Stimulated activated CD4-positive, alpha-beta T cell treated with anti-CD3 and anti-CD28 coated beads, Interleukin-1b, Interleukin-23, amount 100 ng/mL, for 1 hour (primary cell): ENCODE results near the gene CUL9.
A peak's percentile ranks its signal among the peaks of the same experiment; 100 is the strongest.

Source experiments
- DNase-seq, 2 donors: peaks; one replicate each; pipeline ENCODE4 v3.0.0-alpha.2; 2020; ENCODE audit warnings: low read depth in 2 of 2

The CUL9 gene

DNA sequence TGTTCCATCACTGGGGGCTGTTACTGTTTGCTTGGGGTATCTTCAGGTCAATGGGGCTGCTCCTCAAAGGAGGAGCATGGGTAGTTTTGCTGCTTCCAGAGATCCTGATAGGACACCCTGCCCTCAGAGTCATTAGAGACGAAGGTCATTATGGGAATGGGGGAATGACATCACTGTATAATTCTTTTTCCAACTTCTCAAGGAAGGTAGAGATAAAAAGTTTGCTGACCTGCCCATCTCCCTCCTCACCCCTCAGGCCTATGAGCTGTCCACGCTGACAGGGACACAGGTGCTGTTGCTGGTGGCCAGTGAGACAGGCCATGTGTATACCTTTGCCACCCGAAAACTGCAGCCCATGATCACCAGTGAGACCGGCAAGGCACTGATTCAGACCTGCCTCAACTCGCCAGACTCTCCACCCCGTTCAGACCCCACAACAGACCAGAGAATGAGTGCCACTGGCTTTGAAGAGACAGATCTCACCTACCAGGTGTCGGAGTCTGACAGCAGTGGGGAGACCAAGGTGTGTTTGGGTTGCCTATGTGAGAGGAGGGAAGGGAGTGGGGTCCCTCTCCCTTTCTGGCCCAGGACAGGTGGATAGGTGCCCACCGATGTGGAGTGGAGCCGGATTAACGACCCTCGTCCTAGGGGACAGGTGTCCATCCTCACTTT, 8.3 kb upstream of the CUL9 start:
- DNase-seq, result no peak

DNA sequence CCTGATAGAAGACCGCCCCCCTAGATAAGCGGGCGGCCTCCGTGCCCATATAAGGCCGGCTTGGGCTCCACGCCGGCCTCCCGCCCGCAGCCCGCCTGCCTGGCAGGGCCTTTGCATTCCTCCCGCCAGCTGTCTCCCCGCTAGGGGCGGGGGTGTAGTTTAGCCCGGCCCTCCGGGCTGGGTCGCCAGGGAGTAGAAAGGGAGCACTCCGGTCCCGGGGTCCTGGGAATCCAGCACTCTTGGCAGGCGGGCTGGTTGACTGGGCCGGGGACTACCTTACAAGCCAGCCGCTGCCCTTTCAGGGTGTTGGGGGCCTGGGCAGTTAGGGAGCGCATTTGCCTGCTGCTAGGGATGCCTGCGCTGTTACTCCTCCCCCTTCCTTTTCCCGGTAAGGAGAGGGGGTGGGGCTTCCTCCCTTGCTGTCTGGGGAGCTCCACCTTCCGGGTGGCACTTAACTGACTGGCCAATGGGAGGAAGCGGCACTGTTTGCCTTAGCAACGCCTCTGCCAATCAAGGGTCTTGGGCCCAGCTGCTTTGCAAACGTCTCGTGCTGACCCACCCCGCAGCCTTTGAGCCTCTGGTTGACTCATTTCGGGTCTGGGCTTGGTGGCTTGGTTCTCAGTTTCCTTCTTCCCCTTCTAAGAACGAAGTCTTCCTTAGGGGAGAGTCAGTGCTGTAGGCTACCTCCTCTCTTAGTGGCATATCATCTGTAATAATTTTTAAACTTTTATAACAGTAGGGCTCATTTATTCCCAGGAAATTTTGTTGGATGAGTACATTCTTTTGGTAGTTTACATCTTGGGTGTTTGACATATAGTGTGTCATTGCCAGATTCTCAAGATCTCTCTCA, 7.5 kb upstream of the CUL9 start:
- DNase-seq, result peak; percentile 67 to 86

DNA sequence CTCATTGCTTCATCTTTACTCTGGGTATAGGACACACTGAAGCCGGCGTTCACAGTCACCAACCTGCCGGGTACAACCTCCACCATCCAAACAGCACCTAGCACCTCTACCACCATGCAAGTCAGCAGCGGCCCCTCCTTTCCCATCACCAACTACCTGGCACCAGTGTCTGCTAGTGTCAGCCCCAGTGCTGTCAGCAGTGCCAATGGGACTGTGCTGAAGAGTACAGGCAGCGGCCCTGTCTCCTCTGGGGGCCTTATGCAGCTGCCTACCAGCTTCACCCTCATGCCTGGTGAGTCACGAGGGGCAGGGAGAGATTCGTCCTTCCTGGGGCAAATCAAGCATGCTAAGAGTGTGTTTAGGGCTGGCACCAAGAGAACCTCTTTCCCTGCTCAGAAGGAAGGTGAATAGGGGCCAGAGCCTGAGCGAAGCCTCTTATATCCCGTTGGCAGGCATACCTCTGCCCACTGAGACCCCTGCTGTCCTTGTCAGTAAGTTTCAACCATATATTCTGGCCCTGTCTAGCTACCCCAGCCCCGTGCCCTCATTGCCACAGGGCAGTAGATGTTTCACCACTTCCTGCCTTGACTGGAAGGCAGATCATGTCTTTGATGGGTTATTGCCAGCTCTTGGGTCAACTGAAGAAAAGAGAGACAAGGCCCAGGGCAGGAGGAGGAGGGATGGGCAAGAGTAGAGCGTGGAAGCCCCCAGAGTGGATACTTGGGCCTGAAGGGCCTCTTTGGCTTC, 6.1 kb upstream of the CUL9 start:
- DNase-seq, result no peak

DNA sequence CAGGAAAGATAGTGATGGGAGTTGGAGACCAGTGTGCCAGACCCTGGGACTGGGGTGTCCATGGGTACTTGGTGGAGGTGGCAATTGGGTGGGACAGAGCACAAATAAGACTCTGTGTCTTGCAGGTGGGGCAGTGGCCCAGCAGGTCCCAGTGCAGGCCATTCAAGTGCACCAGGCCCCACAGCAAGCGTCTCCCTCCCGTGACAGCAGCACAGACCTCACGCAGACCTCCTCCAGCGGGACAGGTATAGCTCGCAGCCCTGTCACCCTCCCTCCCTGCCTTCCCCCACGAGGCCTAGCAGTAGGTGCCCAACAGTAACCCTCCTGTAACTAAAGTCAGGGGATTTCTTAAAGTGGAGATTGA, 5.6 kb upstream of the CUL9 start:
- no peak for DNase-seq

DNA sequence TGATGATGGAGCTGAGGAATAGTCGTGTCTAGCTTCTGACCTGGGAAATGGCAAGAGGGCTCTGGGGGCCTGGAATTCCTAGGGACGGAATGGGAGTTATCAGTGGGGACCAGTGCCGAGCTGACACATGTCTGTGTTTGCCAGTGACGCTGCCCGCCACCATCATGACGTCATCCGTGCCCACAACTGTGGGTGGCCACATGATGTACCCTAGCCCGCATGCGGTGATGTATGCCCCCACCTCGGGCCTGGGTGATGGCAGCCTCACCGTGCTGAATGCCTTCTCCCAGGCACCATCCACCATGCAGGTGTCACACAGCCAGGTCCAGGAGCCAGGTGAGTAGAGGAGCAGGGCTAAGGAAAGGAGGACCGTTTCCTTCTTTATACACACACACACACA, 3.8 kb upstream of the CUL9 start:
- DNase-seq, result no peak

DNA sequence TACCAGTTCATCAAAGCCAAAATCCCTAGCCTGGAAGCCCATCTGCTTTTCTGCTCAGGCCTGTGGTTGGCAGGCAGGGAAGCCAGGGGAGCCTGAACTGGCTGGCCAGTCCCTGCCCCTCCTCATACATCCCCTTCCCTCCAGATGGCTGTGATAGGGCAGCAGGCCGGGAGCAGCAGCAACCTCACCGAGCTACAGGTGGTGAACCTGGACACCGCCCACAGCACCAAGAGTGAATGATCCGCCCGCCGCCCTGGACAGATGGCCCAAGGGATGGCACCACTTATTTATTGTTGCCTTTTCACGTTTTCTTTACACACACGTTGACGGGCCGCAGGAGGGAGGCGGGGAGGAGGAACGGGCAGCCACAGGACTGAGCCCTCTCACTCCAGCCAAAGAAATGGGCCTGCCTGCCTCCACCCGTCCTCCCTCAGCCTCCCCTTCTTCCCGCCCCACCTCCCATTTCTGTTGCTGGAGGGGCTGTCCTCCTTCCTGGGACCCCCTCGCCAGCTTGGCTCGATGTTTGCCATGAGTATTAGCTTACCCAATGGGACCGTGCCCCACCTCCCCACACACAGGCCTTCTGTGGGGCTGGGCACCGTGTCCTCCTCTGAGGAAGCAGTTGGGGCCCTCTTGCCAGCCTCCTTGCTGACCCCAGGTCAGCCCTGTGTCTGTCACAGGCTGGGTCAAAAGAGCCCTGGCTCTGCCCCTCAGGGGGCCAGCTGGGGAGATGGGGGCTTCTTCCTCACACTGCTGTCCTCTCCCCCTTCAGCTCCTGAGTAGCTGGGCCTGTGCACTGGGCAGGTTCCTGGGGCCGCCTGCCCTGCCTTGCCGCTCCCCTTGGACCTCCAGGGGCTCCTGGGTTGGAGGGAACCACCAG, 2.8 kb upstream of the CUL9 start:
- no peak for DNase-seq

DNA sequence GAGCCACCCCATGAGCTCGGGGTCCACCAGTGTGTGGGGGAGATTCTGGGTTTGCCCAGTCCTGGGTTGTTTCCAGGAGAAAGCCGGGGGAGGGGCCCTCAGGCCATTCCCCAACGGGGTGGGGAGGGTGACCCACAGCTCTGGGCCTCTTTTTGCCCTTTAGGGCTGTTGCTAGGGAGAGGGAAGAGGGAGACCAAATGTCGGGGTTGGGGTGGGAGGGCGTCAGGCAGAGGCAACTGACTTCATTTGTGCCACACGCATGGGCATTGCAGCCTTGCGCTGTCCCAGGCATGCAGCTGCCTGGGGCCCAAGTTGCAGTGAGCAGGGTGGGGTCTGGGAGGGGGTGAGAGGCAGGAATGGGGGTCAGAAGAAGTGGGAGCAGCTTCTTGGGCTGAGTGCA, 1.9 kb upstream of the CUL9 start:
- DNase-seq, result no peak

DNA sequence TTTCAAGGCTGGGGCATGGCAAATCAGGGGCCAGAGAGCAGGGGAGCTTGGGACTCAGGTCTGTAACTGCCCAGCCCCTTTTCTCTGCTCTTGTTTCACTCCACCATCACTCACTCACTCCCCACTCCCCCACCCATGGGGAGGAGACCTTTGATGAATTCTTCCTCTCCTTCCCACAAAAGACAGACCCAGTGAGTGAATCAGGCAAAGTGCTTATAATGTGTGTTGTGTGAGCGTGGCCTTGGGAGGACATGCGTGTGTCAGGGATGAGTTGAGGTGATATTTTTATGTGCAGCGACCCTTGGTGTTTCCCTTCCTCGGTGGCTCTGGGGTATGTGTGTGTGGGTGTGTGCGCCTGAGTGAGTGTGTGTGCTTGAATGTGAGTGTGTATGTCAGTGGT, 1.0 kb upstream of the CUL9 start:
- DNase-seq, result no peak

DNA sequence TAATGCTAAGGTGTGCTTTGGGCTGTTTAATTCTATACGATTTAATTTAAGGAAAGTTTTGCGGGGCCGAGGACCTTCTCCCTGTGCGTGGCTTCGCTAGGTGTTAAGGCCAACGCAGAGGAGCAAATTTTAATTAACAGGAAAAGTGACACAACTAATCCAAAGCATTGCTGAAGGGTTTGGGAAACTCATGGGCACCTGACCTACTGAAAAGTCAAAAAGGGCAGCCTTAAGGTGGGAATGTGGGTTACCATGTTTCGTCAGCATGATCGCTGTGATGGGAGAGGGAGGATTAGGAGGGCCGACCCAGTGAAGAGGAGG, 415 bp upstream of the CUL9 start:
- DNase-seq, result no peak

DNA sequence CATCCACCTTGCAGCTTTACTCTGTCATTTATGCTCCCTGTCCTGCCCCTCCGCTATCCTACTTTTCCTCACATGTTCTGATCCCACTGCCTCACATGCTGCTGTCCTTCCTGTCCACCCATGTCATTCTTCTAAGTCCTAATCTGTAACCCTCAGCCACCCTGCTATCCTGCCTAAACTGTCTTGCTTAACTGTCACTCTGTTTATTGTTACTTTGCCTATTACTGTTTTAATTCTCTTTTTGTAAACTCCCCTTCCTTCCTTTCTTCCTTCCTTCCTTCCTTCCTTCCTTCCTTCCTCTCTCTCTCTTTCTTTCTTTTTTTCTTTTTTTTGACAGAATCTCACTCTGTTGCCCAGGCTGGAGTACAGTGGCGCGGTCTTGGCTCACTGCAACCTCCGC, 1.4 kb downstream of the CUL9 start:
- DNase-seq, result no peak

DNA sequence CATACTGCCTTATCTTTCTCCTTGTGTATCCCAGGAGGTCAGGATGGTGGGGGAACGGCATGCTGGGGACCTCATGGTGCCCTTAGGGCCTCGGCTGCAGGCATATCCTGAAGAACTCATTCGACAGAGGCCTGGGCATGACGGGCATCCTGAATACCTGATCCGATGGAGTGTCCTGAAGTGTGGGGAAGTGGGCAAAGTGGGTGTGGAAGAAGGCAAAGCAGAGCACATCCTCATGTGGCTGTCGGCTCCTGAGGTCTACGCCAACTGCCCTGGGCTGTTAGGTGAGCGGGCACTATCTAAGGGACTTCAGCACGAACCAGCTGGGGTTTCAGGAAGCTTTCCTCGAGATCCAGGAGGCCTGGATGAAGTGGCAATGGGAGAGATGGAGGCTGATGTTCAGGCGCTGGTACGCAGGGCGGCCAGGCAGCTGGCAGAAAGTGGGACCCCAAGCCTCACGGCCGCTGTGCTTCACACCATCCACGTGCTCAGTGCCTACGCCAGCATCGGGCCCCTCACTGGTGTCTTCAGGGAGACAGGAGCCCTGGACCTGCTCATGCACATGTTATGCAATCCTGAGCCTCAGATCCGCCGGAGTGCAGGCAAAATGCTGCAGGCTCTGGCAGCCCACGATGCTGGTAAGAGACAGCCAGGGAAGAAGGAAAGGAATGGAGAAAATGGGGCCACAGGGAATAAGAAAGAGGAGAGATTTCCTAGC, 2.4 kb downstream of the CUL9 start:
- DNase-seq, result no peak

DNA sequence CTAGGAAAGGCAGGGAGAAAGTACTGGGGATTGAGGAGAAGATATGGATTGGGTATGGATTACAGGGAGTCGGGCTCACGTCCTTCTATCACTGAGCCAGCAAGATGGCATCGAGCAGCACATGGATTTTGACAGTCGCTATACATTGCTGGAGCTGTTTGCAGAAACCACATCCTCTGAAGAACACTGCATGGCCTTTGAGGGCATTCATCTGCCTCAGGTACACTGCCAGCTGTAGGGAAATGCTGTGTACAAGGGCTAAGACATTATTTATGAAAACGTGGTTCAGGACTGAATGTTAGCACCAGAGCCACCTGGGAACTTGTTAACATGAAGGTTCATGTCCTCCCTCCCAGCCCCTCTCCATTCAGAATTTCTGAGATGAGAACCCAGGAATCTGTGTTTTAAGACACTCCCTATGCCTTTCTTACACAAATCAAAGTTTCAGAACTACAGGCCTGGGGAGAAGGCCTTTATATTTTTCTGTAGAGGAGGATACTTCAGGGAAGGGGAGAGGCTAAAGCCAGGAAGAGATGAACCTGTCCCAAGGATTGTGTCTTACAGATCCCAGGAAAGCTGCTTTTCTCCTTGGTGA, 3.5 kb downstream of the CUL9 start:
- DNase-seq, result no peak

DNA sequence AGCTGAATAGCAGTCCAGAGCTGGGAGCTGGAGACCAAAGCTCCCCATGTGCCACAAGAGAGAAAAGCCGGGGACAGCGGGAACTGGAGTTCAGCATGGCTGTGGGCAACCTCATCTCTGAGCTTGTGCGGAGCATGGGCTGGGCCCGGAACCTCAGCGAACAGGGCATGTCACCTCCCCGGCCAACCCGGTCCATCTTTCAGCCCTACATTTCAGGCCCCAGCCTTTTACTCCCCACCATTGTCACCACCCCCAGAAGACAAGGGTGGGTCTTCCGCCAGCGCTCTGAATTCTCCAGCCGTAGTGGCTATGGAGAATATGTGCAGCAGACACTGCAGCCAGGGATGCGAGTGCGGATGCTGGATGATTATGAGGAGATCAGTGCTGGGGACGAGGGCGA, 4.0 kb downstream of the CUL9 start:
- DNase-seq, result no peak

DNA sequence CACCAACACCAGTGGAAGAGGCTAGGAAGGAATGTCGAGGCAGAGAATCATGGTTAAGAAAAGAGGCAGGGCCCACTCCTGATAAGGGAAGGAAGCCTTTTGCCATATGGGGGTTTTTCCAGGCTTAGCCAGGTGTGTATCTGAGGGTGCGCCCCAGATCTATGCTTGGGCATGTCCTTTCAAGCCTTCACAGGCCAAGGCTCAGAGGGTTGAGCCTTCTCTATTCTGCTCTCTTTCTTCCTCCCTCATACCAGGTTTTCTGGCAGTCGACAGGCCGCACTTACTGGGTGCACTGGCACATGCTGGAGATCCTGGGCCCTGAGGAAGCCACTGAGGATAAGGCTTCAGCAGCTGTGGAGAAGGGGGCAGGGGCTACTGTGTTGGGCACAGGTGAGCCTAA, 4.7 kb downstream of the CUL9 start:
- DNase-seq, result no peak

DNA sequence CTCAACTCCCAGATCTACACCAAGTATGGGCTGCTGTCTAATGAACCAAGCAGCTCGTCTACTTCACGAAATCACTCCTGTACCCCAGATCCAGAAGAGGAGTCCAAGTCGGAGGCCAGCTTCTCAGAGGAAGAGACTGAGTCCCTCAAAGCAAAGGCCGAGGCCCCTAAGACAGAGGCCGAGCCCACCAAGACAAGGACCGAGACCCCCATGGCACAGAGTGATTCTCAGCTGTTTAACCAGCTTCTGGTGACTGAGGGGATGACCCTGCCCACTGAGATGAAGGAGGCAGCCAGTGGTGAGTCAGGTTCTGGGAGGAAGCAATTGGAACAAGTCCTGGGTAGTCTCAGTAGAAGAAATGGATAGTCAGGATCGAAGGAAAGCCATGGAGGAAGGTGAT, 5.8 kb downstream of the CUL9 start:
- no peak for DNase-seq

DNA sequence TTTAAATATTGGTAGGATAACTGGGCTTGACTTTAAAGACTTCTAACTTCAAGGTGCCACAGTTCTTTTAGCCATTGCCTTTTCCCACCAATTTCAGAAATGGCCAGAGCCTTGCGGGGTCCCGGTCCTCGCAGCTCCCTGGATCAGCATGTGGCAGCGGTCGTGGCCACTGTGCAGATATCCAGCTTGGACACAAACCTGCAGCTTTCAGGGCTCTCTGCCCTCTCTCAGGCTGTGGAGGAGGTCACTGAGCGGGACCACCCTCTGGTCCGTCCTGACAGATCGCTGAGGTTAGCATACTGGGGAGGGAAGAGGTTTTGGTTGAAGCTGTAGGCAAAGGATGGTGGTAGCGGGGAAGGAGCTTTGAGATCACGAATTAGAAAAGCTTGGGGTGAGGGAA, 6.4 kb downstream of the CUL9 start:
- DNase-seq, result no peak

DNA sequence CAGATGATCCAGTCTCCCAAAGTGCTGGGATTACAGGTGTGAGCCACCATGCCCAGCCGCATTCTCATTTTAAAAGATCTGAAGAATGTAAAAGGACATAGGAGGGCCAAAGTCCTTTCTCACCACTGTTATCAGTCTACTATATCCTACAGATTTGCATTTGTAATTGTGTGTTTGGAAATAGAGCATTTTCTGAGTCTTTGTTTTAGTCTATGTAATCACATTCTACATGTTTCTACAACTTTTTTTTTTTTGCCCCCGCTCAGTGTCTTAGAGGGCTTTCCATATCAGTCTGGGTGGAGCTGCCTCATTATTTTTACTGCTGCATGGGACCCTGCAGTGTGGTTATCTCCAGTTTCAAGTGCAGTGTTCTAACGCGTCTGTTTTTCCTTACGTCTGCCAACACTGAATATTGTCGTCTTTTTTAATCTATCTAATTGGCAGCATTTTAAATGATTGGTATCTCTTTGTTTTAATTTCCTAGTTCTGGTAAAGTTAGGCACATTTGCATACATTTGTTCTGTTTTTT, 7.8 kb downstream of the CUL9 start:
- DNase-seq, result no peak

DNA sequence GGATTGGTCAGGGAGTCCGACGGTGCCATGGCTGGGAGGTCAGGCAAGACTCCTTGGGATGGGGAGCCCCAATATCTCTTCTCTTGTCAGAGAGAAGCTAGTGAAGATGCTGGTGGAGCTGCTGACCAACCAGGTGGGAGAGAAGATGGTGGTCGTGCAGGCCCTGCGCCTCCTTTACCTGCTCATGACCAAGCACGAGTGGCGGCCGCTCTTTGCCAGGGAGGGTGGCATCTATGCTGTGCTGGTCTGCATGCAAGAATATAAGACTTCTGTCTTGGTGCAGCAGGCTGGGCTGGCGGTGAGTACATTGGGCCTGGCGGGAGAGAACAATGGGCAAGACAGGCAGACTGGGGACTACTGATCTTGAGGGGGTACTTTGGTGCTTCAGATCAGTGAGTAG, 10.9 kb downstream of the CUL9 start:
- no peak for DNase-seq

DNA sequence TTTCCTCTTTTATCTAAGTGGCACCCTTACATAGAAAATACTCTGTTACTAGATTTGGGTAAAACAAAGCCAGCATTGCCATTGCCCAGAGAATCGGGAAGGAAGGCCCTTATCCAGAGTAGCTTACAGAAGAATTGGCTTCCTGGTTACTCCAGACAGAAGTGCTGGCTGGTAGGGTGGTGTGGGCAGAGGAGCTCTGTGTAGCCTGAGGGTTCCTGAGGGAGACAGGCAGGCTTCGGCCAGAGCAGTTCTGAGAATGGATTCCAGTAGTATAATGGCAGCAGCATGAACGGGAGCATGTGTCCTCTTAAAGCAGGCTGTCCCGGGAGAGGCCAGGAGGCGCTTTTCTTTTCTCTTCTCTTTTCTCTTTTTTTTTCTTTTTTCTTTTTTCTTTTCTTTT, 11.9 kb downstream of the CUL9 start:
- no peak for DNase-seq

DNA sequence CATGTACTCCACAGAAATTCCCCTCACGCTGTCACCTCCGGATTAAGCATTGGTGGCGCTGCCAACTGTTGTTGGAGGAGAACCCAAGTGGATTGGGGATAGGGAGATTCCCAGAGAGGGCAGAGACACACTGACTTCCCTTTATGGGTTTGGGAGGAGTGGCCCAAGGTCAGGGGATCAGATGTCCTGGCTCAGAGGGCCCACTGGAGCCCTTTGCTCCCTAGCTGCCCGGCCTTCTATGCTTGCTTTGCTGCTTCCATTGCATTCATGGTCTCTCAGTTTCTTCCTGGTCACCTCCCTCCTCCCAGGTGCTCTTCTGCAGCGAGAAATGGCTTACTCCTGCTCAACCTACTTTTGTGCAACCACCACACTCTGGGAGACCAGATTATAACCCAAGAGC, 14.3 kb downstream of the CUL9 start:
- DNase-seq, result no peak

DNA sequence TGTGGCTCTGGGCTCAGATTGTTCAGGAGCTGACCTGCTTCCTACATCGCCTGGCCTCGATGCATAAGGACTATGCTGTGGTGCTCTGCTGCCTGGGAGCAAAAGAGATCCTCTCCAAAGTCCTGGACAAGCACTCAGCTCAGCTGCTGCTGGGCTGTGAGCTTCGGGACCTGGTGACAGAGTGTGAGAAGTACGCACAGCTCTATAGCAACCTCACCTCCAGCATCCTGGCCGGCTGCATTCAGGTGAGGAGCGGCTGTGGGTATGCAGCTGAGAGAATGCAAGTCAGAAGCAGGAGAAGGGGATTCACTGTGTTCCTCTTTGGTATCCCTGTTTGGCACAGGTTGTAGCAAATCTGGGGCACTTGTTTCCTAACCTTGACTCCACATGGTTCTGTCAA, 17.9 kb downstream of the CUL9 start:
- no peak for DNase-seq
